HG03108 (cell line): Measurements from ENCODE around the gene FMC1.
"Not testable (repeated sequence)": the region's sequence is repeated elsewhere in the genome, so short reads cannot be mapped to it uniquely, and the experiment has no call there.

Experiments
- ATAC-seq: cut with Tn5 transposase; IDR thresholded peaks from one replicate; pipeline ENCODE4 v1.9.1; 2021; ENCODE audit warnings: moderate library complexity; ENCODE audit not compliant: unreplicated experiment

The FMC1 gene

DNA sequence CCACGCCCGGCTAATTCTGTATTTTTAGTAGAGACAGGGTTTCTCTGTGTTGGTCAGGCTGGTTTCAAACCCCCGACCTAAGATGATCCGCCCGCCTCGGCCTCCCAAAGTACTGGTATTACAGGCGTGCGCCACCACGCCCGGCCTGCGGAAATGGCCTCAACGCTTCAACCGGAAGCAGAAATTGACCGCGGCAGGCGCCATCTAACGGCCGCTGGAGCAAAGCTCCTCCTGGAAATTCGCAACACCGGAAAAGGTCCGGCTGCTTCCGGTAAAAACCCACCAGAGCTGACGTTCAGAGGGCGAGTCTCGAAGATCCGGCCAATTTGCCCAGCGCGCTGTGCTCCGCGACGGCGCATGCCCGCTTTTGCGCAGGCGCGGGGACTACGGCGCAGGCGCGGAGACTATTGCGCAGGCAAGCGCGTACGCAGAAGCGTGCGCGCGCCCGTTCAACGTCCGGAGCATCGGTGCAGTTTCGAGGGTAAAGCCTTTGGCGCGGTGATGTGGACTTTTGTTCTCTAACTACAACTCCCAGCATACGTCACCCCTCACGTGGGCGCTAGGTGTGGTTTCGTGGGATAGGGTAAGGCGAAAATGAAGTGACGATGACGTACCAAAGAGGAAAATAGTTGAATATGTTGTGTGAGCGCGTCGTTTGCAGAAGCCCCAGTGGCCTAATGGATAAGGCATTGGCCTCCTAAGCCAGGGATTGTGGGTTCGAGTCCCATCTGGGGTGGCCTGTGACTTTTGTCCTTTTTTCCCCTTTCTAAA, 915 bp upstream of the FMC1 start:
- ATAC-seq = peak; percentile 82

GRCh38 chr7:139340808-139341057, 404 bp upstream of the FMC1 start:
- ATAC-seq = no peak

GRCh38 chr7:139341776-139342226, 664 bp downstream of the FMC1 start:
- ATAC-seq = no peak

GRCh38 chr7:139345042-139345441, 3.9 kb downstream of the FMC1 start:
- no peak for ATAC-seq

DNA sequence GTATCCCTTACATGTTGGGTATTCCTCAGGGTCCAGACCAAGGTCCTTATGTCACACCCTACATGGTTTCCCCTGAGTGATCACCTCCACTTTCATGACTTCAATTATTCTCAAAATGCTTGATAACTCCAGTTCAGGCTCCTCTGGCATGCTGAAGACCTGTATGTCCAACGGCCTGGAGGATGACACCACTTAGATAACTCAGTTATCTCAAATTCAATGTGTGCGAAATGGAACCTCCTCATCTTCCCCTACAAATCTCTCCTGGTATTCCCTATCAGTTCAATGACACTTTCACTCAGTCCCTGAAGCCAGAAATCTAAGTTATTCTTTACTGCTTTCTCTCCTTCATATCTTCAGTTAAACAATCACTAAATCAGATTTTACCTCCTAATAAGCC, 9.9 kb downstream of the FMC1 start:
- no peak for ATAC-seq

GRCh38 chr7:139354729-139355128, 13.6 kb downstream of the FMC1 start:
- no peak for ATAC-seq

DNA sequence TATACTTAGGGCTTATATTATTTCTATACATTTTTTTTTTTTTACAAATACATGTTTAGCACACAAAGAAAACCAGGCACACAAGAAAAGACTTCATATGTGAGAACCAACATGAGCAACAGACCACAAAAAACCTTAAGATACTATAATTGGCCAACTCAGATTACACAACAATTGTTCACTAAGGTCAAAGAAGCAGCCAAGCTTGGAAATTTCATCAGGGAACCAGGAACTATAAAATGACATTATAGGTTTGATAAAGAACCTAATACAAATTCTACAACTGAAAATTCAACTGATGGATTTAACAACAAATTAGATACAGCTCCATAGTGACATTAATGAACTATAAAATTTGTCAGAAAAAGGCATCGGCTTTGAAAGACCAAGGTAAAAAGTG, 14.2 kb downstream of the FMC1 start:
- no peak for ATAC-seq

GRCh38 chr7:139357729-139358506, 16.8 kb downstream of the FMC1 start:
- ATAC-seq = not testable (repeated sequence)

- no peak for ATAC-seq
Measured at GRCh38 chr7:139358541-139359365, 17.6 kb downstream of the FMC1 start.

DNA sequence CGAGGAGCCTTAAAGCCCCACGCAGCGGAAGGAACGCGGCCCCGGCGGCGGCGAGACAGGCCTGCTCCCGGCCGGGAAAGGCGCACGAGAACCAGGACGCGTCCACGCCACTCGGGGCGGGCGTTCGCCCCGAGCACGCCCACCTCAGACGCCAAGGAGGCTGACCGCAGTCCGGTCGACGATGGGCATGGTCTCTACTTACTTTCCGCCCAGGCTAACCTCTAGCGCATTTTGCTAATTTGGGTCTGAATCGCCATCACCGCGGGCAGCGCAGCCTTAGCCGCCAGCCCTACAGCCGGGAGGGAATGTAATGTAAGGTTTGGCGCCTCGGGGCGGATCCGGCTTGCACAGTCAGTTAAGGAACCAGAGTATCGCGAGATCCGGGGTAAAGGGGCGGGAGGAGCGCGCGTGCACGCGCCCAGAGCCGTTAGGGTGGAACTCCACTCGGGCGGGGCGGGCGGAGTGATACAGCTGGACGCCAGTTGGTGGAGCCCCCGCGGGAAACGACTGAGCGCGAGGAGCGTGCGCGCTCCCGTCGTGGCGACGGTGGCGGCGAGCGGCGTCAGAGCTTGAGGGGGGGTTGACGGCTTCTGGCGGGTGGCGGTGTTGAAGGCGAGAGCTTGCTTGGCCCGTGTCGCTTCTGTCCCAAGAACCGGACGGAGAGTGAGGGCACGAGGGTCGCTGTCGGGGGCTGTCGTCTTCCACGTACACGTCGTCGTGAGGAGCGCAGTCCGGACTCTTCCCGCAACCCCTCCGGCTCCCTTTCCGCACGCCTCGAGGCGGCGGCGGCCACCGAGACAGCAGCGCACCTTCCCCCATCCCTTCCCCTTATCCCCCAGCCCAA, 18.5 kb downstream of the FMC1 start, which contains the start of gene LUC7L2:
TSS of gene LUC7L2 (plus strand) at position 529 of the 844 bp plus-strand sequence. CDS start 368 bp downstream, outside the sequence.
- peak; percentile 75 for ATAC-seq

- ATAC-seq = peak; percentile 74
Measured at GRCh38 chr7:139360210-139360947, 19.2 kb downstream of the FMC1 start.

- no peak for ATAC-seq
Measured at GRCh38 chr7:139360948-139361307, 19.8 kb downstream of the FMC1 start.

GRCh38 chr7:139361523-139361922, 20.4 kb downstream of the FMC1 start:
- no peak for ATAC-seq

DNA sequence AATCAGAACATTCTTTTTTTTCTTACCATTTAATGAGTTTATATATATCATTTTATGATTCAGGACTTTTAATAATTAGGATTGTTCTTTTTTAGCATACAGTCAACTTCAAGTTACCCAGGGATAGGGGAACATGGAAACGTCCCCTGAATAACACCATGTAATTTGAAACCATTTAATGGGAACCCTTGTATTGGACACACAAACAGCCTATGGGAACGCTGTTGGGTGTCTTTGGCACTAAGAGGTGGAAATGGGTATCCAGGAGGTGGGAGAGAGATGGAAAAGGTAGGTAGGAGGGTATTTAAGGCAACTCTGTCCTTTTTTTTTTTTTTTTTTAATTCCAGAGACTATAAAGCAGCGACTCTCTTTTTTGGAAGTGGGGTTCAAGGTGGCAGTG, 21.2 kb downstream of the FMC1 start:
- ATAC-seq = no peak

DNA sequence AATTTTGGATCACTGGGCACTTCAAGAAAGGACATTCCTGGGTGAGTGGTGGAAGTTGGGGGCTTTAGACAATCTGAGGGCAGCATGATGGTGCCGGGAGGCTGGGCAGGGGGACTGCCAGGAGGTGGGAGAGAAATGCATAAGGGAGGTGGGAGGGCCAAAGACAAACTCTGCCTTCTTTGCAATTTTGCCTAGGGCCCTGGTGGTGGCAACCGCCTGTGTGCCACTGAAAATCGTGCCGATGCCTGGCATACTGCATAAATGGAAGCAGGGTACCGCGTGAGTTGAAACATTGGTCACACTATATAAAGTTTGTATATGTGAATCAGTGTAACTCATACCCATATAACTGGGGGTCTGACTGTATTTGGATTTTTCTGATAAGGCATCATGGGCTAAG, 21.8 kb downstream of the FMC1 start:
- ATAC-seq = no peak

GRCh38 chr7:139365336-139365735, 24.2 kb downstream of the FMC1 start:
- ATAC-seq = no peak

GRCh38 chr7:139366400-139366799, 25.3 kb downstream of the FMC1 start:
- no peak for ATAC-seq

DNA sequence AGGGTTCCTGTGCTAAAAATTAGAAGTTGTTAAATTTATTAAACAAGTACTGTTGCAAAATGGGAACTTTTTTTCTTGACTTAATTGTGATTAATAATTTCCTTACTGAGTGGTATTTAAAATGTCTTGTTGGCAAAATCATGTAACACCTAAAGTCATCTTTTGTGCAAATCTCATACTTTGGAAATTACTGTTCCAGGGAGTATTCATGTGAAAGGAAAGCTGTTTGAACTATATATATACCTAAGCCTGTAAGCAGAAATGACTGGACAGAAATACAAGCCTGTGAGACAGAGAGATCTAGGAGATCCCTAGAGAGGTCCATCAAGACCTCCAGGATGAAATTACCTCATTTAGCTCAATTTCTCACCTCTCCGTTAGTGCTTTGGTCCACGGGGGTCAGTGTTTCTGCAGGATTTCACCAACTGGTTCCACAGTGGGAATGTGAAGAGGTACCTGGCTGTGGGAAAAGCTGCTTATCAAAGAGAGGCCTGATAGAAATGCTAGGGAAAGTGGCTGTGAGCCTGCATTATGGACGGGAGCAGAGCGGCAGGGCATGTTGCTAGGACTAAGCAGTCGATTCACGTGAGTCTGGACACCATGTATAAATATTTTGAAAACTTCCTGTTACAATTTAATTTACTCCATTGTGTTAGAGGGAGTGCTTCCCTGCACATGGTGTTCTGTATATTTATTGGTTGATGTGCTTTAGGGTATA, 26.5 kb downstream of the FMC1 start:
- no peak for ATAC-seq

- ATAC-seq = no peak
Measured at GRCh38 chr7:139370301-139370942, 29.3 kb downstream of the FMC1 start.
